ENCODE data around the gene PSG6.
"Not testable (repeated sequence)": the region's sequence is repeated elsewhere in the genome, so short reads cannot be mapped to it uniquely, and the experiment has no call there.

The PSG6 gene

DNA sequence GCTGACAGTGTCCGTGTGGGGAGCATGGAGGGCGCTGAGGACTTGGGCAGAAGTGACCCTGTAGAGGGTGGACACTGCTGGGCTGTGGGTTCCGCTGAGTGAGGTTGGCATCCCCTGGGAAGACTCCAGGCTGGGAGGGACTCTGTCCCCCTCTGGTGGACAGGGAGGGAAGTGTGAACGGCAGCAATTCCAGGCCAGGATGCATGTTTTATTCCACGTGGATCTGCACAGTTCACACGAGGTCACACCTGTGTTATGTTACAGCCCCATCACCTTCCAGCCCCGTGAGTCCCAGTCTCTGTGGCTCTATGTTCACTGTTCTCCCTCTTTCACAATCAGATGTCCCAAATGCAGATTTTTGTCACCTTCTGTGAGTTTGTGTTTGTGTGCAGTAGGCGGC lies 36.4 kb downstream of the PSG6 start:
- H3K27me3 ChIP-seq (ENCODE audit: control insufficient read depth, insufficient read depth, low read length); H3K9me3 ChIP-seq (ENCODE audit: control insufficient read depth, insufficient read depth, low read length); H3K36me3 ChIP-seq (ENCODE audit: control insufficient read depth, insufficient read depth, low read length); H3K4me3 ChIP-seq (ENCODE audit: low read length); H3K4me1 ChIP-seq (ENCODE audit: control insufficient read depth, insufficient read depth, low read length); DNase-seq (ENCODE audit: low read depth, low spot score); H3K27ac ChIP-seq (ENCODE audit: low read length): not testable (repeated sequence)
- no CpG with 5 or more reads among the region's 8 CpGs for WGBS (ENCODE audit: insufficient coverage, insufficient read length)

DNA sequence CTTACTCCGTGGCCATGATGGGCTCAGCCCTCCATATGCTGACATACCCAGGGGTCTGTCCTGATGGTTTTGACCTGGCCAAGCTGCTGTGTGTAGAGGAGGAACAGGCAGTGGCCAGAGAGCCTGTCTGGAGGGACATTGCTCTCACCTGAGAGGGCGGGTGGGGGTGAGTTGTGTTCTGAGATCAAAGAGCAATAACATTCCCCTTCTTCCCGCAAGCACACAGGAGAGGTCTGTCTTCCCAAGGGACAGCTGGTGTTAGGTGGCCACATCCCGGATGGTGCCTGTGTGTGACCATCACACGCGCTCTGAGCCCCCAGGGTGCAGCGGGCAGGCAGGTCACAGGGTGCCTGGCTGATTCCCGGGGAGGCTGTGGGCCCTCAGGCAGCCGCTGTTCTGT lies 37.1 kb downstream of the PSG6 start:
- no CpG with 5 or more reads among the region's 9 CpGs for WGBS (ENCODE audit: insufficient coverage, insufficient read length)
- H3K27ac ChIP-seq (ENCODE audit: low read length) = not testable (repeated sequence)

DNA sequence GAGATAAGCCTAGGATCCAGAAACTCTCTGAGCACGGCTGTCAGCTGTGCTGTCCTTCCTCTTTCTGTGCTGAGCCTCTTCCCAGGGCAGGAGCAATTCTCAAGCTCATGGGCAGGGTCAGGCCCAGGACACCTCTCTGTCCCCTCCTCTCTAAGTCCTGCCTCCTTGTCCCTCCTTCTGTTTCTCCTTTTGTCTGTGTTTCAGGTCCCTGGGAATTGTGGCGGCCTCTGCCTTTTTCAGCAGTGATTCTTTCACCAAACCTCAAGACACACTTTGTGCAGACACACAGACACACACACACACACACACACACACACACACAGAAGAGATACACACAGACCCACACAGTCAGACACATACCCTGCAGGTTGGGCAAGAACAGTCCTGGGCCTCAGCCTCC lies 38.1 kb downstream of the PSG6 start, which contains the start of gene PSG1:
TSS of gene PSG1 (minus strand) at position 101 of the 400 bp plus-strand sequence. CDS start 132 bp downstream, outside the sequence.
- H3K4me1 ChIP-seq (ENCODE audit: control insufficient read depth, insufficient read depth, low read length) = no peaks in the 10 kb centered on the region
- H3K36me3 ChIP-seq (ENCODE audit: control insufficient read depth, insufficient read depth, low read length) = no peaks in the 10 kb centered on the region
- H3K27ac ChIP-seq (ENCODE audit: low read length) = no peak within 1 kb of the TSS
- no peak for DNase-seq (ENCODE audit: low read depth, low spot score)
- no peak within 1 kb of the TSS for H3K4me3 ChIP-seq (ENCODE audit: low read length)
- no CpG with 5 or more reads among the region's 2 CpGs for WGBS (ENCODE audit: insufficient coverage, insufficient read length)
- peaks cover 3% of the 10 kb centered on the region; the same call in 1 of the 2 replicates for H3K9me3 ChIP-seq (ENCODE audit: control insufficient read depth, insufficient read depth, low read length)
- H3K27me3 ChIP-seq (ENCODE audit: control insufficient read depth, insufficient read depth, low read length) = no peaks in the 10 kb centered on the region

More for the DNA sequence above, 37.1 kb downstream of the PSG6 start:
- not testable (repeated sequence) for H3K9me3 ChIP-seq (ENCODE audit: control insufficient read depth, insufficient read depth, low read length); H3K4me3 ChIP-seq (ENCODE audit: low read length); DNase-seq (ENCODE audit: low read depth, low spot score); H3K4me1 ChIP-seq (ENCODE audit: control insufficient read depth, insufficient read depth, low read length); H3K27me3 ChIP-seq (ENCODE audit: control insufficient read depth, insufficient read depth, low read length); H3K36me3 ChIP-seq (ENCODE audit: control insufficient read depth, insufficient read depth, low read length)

DNA sequence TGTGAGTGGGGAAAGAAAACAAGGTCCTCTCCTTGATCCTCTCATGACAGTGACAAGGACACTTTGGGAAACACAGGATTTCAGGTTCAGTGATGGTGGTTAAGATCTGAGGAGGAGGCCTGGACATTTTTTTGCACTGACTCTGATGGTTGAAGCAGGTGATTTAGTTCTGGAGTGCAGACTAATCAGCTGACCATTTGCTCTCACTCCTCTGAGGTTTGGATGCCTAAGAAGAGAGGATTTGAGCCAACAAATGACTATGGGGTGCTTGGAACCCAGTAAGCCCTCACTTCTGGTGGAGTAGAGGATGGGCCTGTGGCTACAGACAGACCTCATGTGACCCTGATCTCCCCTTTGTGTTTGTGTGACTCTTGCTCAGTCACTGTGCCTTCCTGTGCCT lies 41.1 kb downstream of the PSG6 start:
- H3K27ac ChIP-seq (ENCODE audit: low read length) = not testable (repeated sequence)

DNA sequence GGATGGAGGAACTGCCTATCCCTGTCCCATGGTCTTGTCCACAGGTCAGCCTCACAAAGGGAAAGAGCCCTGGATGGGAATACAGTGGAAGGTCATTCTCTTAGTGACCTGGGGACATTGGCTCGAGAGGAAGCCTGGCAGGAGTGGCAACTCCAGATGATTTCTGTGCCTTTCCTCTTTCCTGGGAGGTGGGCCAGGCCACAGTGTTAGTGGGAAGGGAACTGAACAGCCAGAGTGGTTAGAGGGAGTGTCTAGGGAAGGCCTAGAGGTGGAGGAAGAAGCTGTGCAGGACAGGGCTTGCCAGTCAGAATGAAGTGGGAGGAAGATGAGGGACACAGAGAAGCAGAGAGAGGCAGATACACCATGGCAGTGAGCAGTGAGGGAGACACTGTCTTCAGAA lies 41.8 kb downstream of the PSG6 start:
- not testable (repeated sequence) for DNase-seq (ENCODE audit: low read depth, low spot score); H3K27ac ChIP-seq (ENCODE audit: low read length)
- no CpG with 5 or more reads among the region's 1 CpG for WGBS (ENCODE audit: insufficient coverage, insufficient read length)

More for the DNA sequence above, 41.1 kb downstream of the PSG6 start:
- H3K4me1 ChIP-seq (ENCODE audit: control insufficient read depth, insufficient read depth, low read length); DNase-seq (ENCODE audit: low read depth, low spot score); H3K4me3 ChIP-seq (ENCODE audit: low read length); H3K27me3 ChIP-seq (ENCODE audit: control insufficient read depth, insufficient read depth, low read length); H3K36me3 ChIP-seq (ENCODE audit: control insufficient read depth, insufficient read depth, low read length); H3K9me3 ChIP-seq (ENCODE audit: control insufficient read depth, insufficient read depth, low read length): not testable (repeated sequence)

DNA sequence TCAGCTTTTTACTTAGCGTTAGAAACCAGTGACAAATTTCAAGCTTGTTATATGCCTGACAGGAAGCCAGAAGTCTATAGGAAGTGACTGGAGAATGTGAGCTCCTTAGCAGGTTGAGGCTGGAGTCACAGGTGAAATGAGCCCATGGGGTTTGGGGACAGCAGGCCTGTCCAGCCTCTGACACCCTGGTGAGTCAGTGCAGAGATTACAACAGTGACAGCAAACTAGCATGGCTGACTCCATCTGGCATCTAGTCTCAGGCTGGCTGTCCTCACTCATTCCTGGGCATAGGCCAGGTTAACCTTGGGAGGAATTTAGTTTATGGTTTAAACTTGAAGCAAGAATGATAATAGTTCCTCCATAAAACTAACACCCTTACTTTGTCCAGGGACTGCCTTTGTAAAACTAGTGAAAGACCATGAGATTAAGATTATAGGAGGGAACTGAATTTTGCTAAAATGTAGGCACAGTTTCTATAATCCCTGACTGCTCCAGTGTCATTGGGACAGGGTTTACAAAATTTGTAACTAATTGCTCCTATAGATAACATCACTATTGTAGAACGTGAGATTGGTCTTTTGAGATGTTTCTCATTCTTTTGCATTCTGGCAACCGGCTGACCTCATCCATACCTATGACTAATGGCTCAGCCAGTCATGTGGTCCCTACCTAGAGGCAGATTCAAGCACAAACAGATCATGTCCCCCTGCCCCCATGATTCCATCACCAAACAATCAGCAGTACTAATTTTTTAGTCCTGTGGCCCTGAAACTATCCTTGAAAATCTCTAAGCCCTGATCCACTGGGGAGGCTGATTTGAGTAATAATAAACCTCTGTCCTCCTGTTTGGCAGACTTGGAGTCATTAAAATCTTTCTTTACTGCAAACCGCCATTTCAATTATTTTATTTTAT lies 42.5 kb downstream of the PSG6 start:
- not testable (repeated sequence) for H3K36me3 ChIP-seq (ENCODE audit: control insufficient read depth, insufficient read depth, low read length); H3K4me3 ChIP-seq (ENCODE audit: low read length); H3K27ac ChIP-seq (ENCODE audit: low read length); DNase-seq (ENCODE audit: low read depth, low spot score); H3K9me3 ChIP-seq (ENCODE audit: control insufficient read depth, insufficient read depth, low read length); H3K4me1 ChIP-seq (ENCODE audit: control insufficient read depth, insufficient read depth, low read length); H3K27me3 ChIP-seq (ENCODE audit: control insufficient read depth, insufficient read depth, low read length)
- WGBS (ENCODE audit: insufficient coverage, insufficient read length) = no CpG with 5 or more reads among the region's 4 CpGs

More for the DNA sequence above, 41.8 kb downstream of the PSG6 start:
- not testable (repeated sequence) for H3K27me3 ChIP-seq (ENCODE audit: control insufficient read depth, insufficient read depth, low read length); H3K9me3 ChIP-seq (ENCODE audit: control insufficient read depth, insufficient read depth, low read length); H3K4me3 ChIP-seq (ENCODE audit: low read length); H3K36me3 ChIP-seq (ENCODE audit: control insufficient read depth, insufficient read depth, low read length); H3K4me1 ChIP-seq (ENCODE audit: control insufficient read depth, insufficient read depth, low read length)

DNA sequence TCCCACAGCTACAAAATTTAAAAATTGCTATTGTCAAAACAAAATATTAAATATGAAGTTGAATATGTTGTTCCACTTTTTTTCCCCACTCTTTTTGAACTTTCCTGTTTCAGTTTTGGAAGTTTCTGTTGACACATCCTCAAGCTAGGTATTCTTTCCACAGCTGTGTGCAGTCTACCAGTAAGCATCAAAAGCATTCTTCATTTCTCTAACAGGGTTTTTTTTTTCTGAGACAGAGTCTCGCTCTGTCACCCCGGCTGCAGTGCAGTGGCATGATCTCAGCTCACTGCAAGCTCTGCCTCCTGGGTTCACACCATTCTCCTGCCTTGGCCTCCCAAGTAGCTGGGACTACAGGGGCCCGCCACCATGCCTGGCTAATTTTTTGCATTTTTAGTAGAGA lies 43.6 kb downstream of the PSG6 start:
- H3K4me1 ChIP-seq (ENCODE audit: control insufficient read depth, insufficient read depth, low read length) = not testable (repeated sequence)

DNA sequence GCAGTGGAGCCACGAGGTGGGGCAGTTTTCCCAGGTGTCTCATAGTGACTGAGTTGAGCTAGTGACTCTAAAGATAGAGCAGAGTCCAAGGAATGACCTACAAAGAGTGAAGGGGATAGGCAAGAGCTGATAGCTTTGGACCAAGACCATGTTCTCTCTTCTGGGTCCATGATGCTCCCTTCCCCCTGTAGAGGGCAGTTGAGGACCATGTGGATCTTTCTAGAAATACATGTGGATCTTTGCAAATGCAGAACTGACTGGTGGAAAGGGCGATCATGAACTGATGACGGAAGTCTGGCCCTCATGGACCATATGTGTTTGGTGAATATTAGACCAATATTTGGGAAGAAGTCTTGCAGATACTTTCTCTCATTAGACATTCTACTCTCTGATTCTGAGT lies 45.1 kb downstream of the PSG6 start:
- Histone ChIP-seq H3K27me3 (ENCODE audit: control insufficient read depth, insufficient read depth, low read length) (no peaks in the 10 kb centered on the region), H3K4me3 (ENCODE audit: low read length) (no peak overlapping the region), H3K9me3 (ENCODE audit: control insufficient read depth, insufficient read depth, low read length) (peaks cover 1% of the 10 kb centered on the region; the same call in 1 of the 2 replicates), H3K36me3 (ENCODE audit: control insufficient read depth, insufficient read depth, low read length) (no peaks in the 10 kb centered on the region), H3K27ac (ENCODE audit: low read length) (no peak overlapping the region), H3K4me1 (ENCODE audit: control insufficient read depth, insufficient read depth, low read length) (no peaks in the 10 kb centered on the region)
- no peak for DNase-seq (ENCODE audit: low read depth, low spot score)
- no CpG with 5 or more reads among the region's 3 CpGs for WGBS (ENCODE audit: insufficient coverage, insufficient read length)

More for the DNA sequence above, 43.6 kb downstream of the PSG6 start:
- H3K36me3 ChIP-seq (ENCODE audit: control insufficient read depth, insufficient read depth, low read length); H3K9me3 ChIP-seq (ENCODE audit: control insufficient read depth, insufficient read depth, low read length); H3K4me3 ChIP-seq (ENCODE audit: low read length); H3K27ac ChIP-seq (ENCODE audit: low read length); DNase-seq (ENCODE audit: low read depth, low spot score); H3K27me3 ChIP-seq (ENCODE audit: control insufficient read depth, insufficient read depth, low read length): not testable (repeated sequence)
- no CpG with 5 or more reads among the region's 3 CpGs for WGBS (ENCODE audit: insufficient coverage, insufficient read length)

DNA sequence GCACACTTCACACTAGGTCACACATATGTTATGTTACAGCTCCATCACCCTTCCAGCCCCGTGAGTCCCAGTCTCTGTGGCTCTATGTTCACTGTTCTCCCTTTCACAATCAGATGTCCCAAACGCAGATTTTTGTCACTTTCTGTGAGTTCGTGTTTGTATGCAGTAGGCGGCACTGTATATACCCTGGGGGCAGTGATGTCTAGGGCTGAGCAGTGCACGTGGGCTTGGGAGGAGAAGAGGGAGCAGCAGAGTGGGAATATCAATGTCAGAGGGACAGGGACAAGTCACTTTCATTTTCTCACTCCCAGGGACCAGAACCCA lies 60.2 kb downstream of the PSG6 start:
- Histone ChIP-seq H3K4me1 (ENCODE audit: control insufficient read depth, insufficient read depth, low read length) (no peaks in the 10 kb centered on the region; the same call in 1 of the 2 replicates), H3K27me3 (ENCODE audit: control insufficient read depth, insufficient read depth, low read length) (no peaks in the 10 kb centered on the region; the same call in 1 of the 2 replicates), H3K27ac (ENCODE audit: low read length) (no peak overlapping the region), H3K4me3 (ENCODE audit: low read length) (no peak overlapping the region), H3K9me3 (ENCODE audit: control insufficient read depth, insufficient read depth, low read length) (peaks cover 8% of the 10 kb centered on the region), H3K36me3 (ENCODE audit: control insufficient read depth, insufficient read depth, low read length) (no peaks in the 10 kb centered on the region)
- DNase-seq (ENCODE audit: low read depth, low spot score) = no peak
- no CpG with 5 or more reads among the region's 5 CpGs for WGBS (ENCODE audit: insufficient coverage, insufficient read length)

DNA sequence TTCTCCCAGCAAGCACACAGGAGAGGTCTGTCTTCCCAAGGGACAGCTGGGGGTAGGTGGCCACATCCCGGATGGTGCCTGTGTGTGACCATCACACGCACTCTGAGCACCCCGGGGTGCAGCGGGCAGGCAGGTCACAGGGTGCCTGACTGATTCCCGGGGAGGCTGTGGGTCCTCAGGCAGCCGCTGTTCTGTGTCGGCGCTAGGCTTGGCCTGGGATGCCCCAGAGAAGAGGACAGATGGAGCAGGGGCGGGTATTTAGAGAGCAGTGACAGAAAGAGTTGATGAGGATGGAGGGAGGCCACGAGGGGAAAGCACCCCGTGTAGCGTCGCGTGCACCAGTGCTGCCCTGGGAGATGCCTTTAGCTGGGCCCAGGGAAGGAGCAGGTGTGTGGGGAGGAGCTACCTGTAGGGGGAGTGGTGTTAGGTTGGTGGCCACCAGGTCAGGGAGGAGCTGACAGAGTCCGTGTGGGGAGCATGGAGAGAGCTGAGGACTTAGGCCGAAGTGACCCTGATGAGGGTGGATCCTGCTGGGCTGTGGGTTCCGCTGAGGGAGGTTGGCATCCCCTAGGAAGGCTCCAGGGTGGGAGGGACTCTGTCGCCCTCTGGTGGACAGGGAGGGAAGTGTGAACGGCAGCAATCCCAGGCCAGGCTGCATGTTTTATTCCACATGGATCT lies 60.7 kb downstream of the PSG6 start:
- not testable (repeated sequence) for H3K4me3 ChIP-seq (ENCODE audit: low read length); H3K9me3 ChIP-seq (ENCODE audit: control insufficient read depth, insufficient read depth, low read length); H3K27me3 ChIP-seq (ENCODE audit: control insufficient read depth, insufficient read depth, low read length); H3K4me1 ChIP-seq (ENCODE audit: control insufficient read depth, insufficient read depth, low read length); H3K36me3 ChIP-seq (ENCODE audit: control insufficient read depth, insufficient read depth, low read length); H3K27ac ChIP-seq (ENCODE audit: low read length); DNase-seq (ENCODE audit: low read depth, low spot score)
- no CpG with 5 or more reads among the region's 19 CpGs for WGBS (ENCODE audit: insufficient coverage, insufficient read length)
